ENCODE results near the gene LMF1. TPM values are rescaled to one million over a fixed set of nuclear protein-coding genes. Genes with fewer than 3 reads are reported as not detected.
"Not testable (repeated sequence)": the region's sequence is repeated elsewhere in the genome, so short reads cannot be mapped to it uniquely, and the experiment has no call there.

The LMF1 gene
- total RNA-seq, 1 donor from 2014 or later = 19.6 TPM

- DNase-seq (ENCODE audit: low spot score) = no peak
These were observed 760 bp upstream of the LMF1 start for GRCh38 chr16:971582-971905.

- DNase-seq (ENCODE audit: low spot score) = no peak
These were observed 408 bp downstream of the LMF1 start for GRCh38 chr16:970386-970765.

DNA sequence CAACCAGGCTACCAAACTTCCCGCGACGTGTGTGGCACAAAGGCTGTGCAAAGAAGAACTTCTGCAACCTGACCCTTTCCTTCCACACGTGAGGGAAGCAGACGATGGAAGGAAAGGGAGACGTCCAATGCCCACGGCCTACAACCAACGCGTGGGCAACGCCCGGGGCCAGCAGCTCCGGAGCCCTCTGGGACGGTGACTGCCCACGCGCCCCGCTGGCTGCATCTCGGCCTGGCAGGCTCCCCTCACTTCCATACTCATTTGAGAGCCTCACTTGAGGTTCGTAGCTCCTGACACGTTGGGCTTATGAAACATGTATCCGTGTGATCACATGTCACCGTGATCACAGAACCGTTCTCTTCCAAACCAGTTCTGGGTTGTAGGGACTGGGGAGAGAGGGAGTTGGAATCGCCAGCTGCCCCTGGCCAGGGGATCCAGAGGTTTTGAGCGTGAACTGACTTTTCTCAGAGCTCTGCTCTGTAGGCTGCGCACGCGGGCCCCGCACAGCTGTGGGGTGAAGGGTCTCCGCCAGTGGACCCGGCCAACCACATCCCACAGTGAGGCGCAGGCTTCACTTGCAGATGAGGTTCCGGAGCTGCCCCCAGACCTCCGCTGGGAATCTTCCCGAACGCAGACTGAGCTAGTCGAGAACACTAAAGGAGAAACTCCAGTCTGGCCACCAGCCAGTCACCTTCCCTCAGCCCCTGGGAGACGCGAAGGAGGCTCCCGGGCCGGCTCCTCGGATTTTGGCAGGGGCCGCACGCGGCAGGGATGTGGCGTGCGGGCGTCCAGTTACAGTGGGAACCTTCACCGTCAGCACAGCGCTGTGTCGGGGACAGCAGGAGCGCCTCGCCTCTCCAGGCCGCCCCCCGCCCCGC lies 1.0 kb downstream of the LMF1 start:
- DNase-seq (ENCODE audit: low spot score) = no peak

DNA sequence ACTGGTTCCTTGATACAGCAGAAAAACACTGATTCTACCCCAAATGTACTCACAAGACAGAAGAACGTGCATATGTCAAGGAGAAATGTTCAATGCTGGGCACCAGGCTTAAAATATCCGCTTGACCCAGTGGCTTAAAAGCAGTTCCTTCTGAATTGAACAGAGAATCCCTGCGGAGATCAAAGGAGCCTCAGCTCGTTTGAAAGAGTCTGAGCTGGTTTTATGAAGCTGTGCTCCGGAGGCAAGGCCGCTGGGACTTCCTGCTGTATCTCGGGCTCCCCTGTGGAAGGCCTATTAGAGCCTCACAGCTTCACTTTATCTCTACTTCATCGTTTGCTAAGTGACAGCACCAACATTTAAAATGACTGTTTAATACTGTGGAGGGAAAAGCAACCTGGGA lies 2.2 kb downstream of the LMF1 start:
- no peak for DNase-seq (ENCODE audit: low spot score)

GRCh38 chr16:967546-968295 lies 3.1 kb downstream of the LMF1 start:
- no peak for DNase-seq (ENCODE audit: low spot score)

DNA sequence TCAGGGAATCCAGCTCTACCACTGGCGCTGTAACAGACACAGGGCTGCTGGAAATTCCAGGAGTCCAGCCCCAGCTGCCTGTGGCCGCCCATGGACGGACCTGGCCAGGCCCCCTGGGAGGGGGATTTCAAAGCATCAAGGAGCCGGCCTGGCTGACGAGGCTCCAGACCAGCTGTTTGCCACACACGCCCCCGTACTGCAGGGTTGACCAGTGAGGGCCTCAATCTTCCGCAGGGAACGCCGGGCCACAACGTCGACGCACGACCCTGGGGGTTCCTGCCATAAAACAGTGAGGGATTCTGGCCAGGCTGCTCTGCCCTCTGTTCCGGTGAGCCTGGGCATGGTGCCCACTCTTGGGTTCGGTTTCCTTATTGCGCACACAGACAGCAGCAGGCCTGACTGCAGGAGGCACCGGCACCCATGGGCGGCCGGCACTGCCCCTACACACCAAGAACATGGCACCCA lies 3.7 kb downstream of the LMF1 start:
- no peak for DNase-seq (ENCODE audit: low spot score)

DNA sequence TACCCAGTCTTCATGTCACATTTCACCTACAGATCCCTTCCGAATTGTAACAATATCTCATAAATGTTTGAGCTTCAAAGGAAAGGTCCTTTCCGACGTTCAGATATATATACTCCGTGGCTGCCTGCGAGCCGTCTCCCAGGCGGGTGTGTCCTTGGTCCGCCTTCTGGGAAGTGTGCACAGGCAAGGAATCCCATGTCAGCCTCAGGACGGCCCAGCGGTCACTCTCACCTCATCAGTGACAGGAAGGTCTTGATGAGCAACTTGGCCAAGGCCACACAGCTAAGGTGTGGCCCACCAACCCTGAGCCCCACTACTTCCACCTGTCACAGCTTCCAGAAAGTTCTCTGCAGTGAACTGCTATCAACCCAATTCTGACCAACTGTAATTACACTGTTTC lies 4.3 kb downstream of the LMF1 start:
- no peak for DNase-seq (ENCODE audit: low spot score)

- DNase-seq (ENCODE audit: low spot score) = no peak
These were observed 4.7 kb downstream of the LMF1 start for GRCh38 chr16:966035-966434.

GRCh38 chr16:965487-965886 lies 5.3 kb downstream of the LMF1 start:
- no peak for DNase-seq (ENCODE audit: low spot score)

GRCh38 chr16:965036-965395 lies 5.8 kb downstream of the LMF1 start:
- no peak for DNase-seq (ENCODE audit: low spot score)

- no peak for DNase-seq (ENCODE audit: low spot score)
These were observed 6.3 kb downstream of the LMF1 start for GRCh38 chr16:964356-965035.

- no peak for DNase-seq (ENCODE audit: low spot score)
These were observed 6.9 kb downstream of the LMF1 start for GRCh38 chr16:963913-964312.

GRCh38 chr16:962901-963814 lies 7.6 kb downstream of the LMF1 start:
- DNase-seq (ENCODE audit: low spot score) = no peak

- DNase-seq (ENCODE audit: low spot score) = no peak
These were observed 8.4 kb downstream of the LMF1 start for GRCh38 chr16:962366-962765.

DNA sequence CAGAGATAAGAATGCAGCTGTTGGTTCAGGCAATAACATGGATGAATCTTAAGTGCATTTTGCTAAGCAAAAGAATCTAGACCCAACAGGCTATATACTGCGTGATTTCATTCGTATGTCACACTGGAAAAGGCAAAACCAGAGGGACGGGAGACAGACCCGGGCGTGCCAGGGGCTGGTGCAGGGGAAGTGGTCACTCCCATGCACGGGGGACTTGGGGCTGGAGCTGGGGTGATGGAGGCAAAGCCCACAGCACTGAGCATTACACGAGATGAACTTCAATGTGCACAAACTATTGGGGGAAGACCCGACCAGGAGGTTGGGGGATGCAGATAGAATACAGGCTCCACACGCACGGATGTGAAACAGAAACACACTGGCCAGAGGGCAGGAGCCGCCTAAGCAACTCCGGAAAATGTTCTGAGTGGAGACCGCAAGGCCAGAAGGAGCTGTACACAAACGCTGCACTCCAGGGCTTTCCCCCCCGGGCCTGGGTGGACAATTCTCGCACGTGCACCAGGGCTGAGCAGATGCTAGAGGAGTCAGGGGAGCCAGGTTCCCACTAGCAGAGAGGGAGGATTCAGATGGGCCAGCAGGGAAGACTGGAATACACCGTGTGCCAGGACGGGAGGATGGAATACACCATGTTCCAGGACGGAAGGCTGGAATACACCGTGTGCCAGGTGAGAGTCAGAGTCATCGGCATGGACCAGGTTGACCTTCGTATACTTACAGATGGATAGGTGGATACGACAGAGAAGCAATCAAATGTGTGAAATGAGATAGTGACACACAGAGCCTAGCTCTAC lies 11.3 kb downstream of the LMF1 start:
- DNase-seq (ENCODE audit: low spot score) = no peak

DNA sequence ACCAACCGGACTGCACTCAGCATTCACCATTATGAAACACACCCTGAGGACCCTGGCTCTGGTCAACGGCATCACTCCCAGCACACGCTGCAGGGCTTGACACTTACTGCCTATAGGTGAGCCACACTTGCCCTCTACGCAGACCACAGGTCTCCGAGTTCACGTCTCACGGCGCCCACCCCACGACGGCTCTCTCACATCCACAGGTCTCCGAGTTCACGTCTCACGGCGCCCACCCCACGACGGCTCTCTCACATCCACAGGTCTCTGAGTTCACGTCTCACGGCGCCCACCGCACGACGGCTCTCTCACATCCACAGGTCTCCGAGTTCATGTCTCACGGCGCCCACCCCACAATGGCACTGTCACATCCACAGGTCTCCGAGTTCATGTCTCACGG lies 15.0 kb downstream of the LMF1 start:
- not testable (repeated sequence) for DNase-seq (ENCODE audit: low spot score)

- not testable (repeated sequence) for DNase-seq (ENCODE audit: low spot score)
These were observed 17.0 kb downstream of the LMF1 start for GRCh38 chr16:953818-954217.

GRCh38 chr16:952321-952720 lies 18.5 kb downstream of the LMF1 start:
- DNase-seq (ENCODE audit: low spot score) = no peak

DNA sequence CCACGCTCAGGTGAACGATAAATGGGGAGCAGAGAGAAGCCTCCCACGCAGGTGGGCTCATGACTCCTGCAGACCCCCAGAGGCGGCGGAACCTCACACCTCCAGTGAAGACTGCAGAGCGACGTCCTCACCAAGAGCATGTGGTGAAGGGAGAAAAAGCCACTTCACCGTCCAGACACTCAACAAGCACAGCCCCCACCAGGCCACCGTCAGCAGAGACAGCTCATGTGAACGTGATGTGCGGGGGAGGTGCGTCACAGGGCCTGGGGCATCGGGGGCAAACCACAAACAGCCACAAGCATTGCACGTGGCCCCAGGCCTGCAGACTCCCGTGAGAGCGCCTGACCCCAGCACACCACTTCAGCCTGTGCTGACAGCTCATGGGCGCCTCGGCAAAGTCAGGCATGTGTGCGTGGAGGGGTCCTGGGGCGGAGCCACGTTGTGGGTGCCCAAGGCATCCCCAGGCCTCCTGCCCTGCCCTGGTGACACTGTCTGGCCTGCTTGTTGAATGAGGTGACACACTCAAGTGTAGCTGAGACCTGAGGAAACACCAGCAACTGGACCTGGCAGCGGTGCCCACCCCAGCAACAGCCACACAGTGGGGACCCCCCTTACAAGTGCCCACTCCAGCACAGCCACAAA lies 19.0 kb downstream of the LMF1 start:
- DNase-seq (ENCODE audit: low spot score) = no peak
